Smooth muscle cell (in vitro differentiated cells): ENCODE measurements around the gene NDFIP2. TPM values are rescaled to one million over a fixed set of nuclear protein-coding genes. Genes with fewer than 3 reads are reported as not detected.

Source experiments
- DNase-seq: peaks from one replicate; lab custom pipeline; 2025; ENCODE audit not compliant: unreplicated experiment; lab: John Stamatoyannopoulos, UW
- H2AFZ ChIP-seq: fragments of 200-600 bp; sonication (generic); 2 replicates; pipeline ENCODE4 v1.6.0; 2016; ENCODE audit warnings: antibody characterized with exemption, low read depth, mild to moderate bottlenecking
- H3F3A ChIP-seq: fragments of 200-600 bp; sonication (generic); 2 replicates; pipeline ENCODE4 v1.6.0; 2017; ENCODE audit warnings: antibody characterized with exemption, low read depth
- H3K27ac ChIP-seq: fragments of 200-600 bp; sonication (generic); 2 replicates; pipeline ENCODE4 v1.5.1; 2016; ENCODE audit warnings: low read depth, mild to moderate bottlenecking
- H3K27me3 ChIP-seq: fragments of 200-600 bp; sonication (generic); 2 replicates; pipeline ENCODE4 v1.6.1; 2016; ENCODE audit warnings: low read depth, mild to moderate bottlenecking
- H3K36me3 ChIP-seq: fragments of 200-600 bp; sonication (generic); 2 replicates; pipeline ENCODE4 v1.5.1; 2016; ENCODE audit warnings: low read depth
- H3K4me1 ChIP-seq: fragments of 200-600 bp; sonication (generic); 2 replicates; pipeline ENCODE4 v1.5.1; 2016; ENCODE audit warnings: low read depth
- H3K4me2 ChIP-seq: fragments of 200-600 bp; sonication (generic); 2 replicates; pipeline ENCODE4 v1.6.0; 2016; ENCODE audit warnings: mild to moderate bottlenecking
- H3K4me3 ChIP-seq: fragments of 200-600 bp; sonication (generic); 2 replicates; pipeline ENCODE4 v1.5.1; 2016; ENCODE audit warnings: mild to moderate bottlenecking
- H3K79me2 ChIP-seq: fragments of 200-600 bp; sonication (generic); 2 replicates; pipeline ENCODE4 v1.6.0; 2016; ENCODE audit warnings: low read depth, mild to moderate bottlenecking
- H3K9ac ChIP-seq: fragments of 200-600 bp; sonication (generic); 2 replicates; pipeline ENCODE4 v1.6.0; 2016; ENCODE audit warnings: low read depth
- H3K9me3 ChIP-seq: fragments of 200-600 bp; sonication (generic); replicated peaks from 2 replicates; pipeline ENCODE4 v1.5.1; 2016; ENCODE audit warnings: low read depth
- H4K20me1 ChIP-seq: fragments of 200-600 bp; sonication (generic); 2 replicates; pipeline ENCODE4 v1.6.0; 2016; ENCODE audit warnings: low read depth
- WGBS: methylation state at CpG from one replicate; pipeline ENCODE4 v1.1.7; 2016; ENCODE audit warnings: low lambda C conversion rate; 5-methylcytosine and 5-hydroxymethylcytosine counted together
- polyA plus RNA-seq: library from polyadenylated mRNA; unstranded; fragments of >200 nt; fragmentation: Nextera tagmentation; extraction: Ambion mirVana; gene quantifications from 2 replicates; pipeline ENCODE4 v1.2.1, GENCODE V29; 2016
- total RNA-seq: library from RNA; depleted of rRNA; stranded (reverse); fragments of >200 nt; gene quantifications from 2 replicates; pipeline ENCODE4 v1.2.3, GENCODE V29; 2014
- TF ChIP-seq, protein P1 (sequence below): fragments of 200-600 bp; sonication (generic); IDR thresholded peaks from 2 replicates; pipeline ENCODE4 v1.5.1; 2017; ENCODE audit warnings: borderline replicate concordance, mild to moderate bottlenecking, antibody characterized with exemption; ENCODE audit not compliant: insufficient read depth, poor library complexity, severe bottlenecking

Gene NDFIP2
- total and polyA plus RNA-seq, 2 experiments from 2014 or later = 34.0 to 75.6 TPM

DNA sequence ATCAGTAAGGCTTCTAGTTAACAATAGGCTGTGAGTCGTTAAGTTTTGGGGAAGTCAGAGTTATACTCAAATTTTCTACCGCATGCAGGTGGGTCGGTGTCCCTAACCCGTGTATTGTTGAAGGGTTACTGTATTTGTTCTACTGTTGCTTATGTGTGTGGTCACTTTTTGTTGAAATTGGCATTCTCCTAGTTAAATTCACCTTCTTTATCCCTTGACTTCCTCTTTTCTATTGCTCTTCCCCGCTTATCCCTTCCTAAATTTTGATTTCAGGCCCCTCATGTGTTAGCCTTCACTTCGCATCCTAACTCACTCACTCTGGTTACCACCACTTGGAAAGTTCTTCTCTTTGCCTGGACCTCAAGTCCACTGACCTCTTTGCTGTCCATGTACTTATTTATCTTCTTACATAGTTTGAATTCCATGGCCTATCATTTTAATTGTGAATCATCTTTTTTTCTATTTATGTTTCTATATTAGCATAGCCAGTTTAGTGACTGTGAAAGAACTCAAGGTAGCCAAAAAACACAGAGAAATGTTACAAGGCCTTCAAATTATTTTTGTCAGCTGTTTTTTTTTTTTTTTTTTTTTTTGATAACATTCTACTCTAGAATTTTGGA, 52.9 kb downstream of the NDFIP2 start:
- no peaks in the 10 kb centered on the region for H3F3A ChIP-seq
- no peak overlapping the region for H3K27ac ChIP-seq
- H3K79me2 ChIP-seq = peaks cover 28% of the 10 kb centered on the region
- H3K27me3 ChIP-seq = no peaks in the 10 kb centered on the region
- H3K4me3 ChIP-seq = no peak overlapping the region
- WGBS = 98% methylated on average over 6 of the region's 6 CpGs
- H4K20me1 ChIP-seq = peaks cover 78% of the 10 kb centered on the region
- TF ChIP-seq, protein P1, sequence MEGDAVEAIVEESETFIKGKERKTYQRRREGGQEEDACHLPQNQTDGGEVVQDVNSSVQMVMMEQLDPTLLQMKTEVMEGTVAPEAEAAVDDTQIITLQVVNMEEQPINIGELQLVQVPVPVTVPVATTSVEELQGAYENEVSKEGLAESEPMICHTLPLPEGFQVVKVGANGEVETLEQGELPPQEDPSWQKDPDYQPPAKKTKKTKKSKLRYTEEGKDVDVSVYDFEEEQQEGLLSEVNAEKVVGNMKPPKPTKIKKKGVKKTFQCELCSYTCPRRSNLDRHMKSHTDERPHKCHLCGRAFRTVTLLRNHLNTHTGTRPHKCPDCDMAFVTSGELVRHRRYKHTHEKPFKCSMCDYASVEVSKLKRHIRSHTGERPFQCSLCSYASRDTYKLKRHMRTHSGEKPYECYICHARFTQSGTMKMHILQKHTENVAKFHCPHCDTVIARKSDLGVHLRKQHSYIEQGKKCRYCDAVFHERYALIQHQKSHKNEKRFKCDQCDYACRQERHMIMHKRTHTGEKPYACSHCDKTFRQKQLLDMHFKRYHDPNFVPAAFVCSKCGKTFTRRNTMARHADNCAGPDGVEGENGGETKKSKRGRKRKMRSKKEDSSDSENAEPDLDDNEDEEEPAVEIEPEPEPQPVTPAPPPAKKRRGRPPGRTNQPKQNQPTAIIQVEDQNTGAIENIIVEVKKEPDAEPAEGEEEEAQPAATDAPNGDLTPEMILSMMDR = no peak
- no peak overlapping the region for H3K9ac ChIP-seq
- no peaks in the 10 kb centered on the region for H3K9me3 ChIP-seq
- no peak overlapping the region for H3K4me2 ChIP-seq
- DNase-seq = no peak
- no peaks in the 10 kb centered on the region for H3K36me3 ChIP-seq
- H2AFZ ChIP-seq = no peak overlapping the region
- H3K4me1 ChIP-seq = peaks cover 20% of the 10 kb centered on the region

DNA sequence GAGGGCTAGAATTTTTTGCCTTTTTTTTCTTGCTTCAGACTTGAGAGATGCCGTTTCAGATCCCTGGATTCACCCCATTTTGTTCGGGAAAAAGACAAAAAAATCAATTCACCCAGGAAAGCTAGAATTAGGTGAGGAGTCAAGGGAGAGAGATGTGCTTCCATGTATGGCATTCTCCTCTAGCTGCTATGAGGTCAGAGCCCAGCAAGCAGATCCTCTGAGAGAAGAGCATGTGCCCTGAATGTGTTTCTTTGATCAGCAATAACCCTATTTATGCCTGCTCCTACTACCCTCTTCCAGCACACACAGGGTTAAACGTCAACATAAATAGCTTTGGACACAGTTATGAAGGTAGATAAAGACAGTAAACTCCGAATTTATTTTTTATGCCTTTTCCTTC, 53.6 kb downstream of the NDFIP2 start:
- H3K4me1 ChIP-seq = peaks cover 13% of the 10 kb centered on the region
- TF ChIP-seq, protein P1 = no peak
- WGBS = 77% methylated on average over 4 of the region's 4 CpGs
- no peak for DNase-seq
- H3K36me3 ChIP-seq = no peaks in the 10 kb centered on the region
- H3K9me3 ChIP-seq = no peaks in the 10 kb centered on the region
- H3F3A ChIP-seq = no peaks in the 10 kb centered on the region
- no peak overlapping the region for H2AFZ ChIP-seq
- no peak overlapping the region for H3K9ac ChIP-seq
- H3K27ac ChIP-seq = no peak overlapping the region
- H3K27me3 ChIP-seq = no peaks in the 10 kb centered on the region
- peaks cover 28% of the 10 kb centered on the region for H3K79me2 ChIP-seq
- no peak overlapping the region for H3K4me3 ChIP-seq
- peaks cover 72% of the 10 kb centered on the region for H4K20me1 ChIP-seq
- H3K4me2 ChIP-seq = no peak overlapping the region

DNA sequence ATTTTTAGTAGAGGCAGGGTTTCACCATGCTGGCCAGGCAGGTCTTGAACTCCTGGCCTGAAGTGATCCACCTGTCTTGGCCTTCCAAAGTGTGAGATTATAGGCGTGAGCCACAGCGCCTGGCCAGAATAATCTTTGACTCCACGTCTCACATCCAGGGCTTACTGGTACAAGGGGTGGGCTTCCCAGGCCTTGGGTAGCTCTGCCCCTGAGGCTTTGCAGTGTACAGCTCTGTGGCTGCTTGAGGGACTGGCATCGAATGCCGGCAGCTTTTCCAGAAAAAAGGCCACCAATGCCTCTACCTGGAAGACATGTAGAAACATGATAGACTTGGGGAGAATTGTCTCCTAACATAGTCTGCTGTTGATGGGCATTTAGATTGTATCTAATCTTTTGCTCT, 57.8 kb downstream of the NDFIP2 start:
- Histone ChIP-seq H3K9me3 (no peaks in the 10 kb centered on the region), H3K27ac (no peak overlapping the region), H3K4me1 (peaks cover 9% of the 10 kb centered on the region), H3K4me2 (no peak overlapping the region), H3F3A (no peaks in the 10 kb centered on the region), H3K9ac (no peak overlapping the region), H3K36me3 (no peaks in the 10 kb centered on the region), H3K79me2 (peaks cover 8% of the 10 kb centered on the region), H4K20me1 (peaks cover 38% of the 10 kb centered on the region), H3K4me3 (no peak overlapping the region), H2AFZ (no peak overlapping the region), H3K27me3 (no peaks in the 10 kb centered on the region)
- WGBS = 89% methylated on average over 5 of the region's 5 CpGs
- no peak for DNase-seq
- TF ChIP-seq, protein P1 = no peak

DNA sequence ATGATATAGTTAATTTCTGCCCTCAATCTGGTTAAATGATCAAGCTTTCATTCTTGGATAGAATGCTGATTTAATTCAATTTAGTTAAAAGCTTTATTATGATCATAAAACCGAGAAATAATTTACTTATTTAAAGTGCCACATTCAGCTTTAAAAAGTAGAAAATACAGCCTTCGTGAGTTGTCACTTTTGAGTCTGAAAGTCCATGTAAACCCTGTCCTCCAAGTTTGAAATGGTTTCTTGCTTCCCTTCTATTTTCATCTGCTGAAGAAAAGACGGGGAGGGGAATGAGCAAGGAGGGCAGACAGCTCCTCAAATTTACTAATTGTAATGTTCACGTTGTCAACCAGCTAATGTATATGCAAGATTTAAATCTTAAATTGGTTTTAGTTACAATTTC, 59.5 kb downstream of the NDFIP2 start:
- peaks cover 20% of the 10 kb centered on the region for H4K20me1 ChIP-seq
- H3K9ac ChIP-seq = no peak overlapping the region
- no peak for DNase-seq
- H3K9me3 ChIP-seq = no peaks in the 10 kb centered on the region
- H3K4me1 ChIP-seq = peaks cover 7% of the 10 kb centered on the region
- H3K27ac ChIP-seq = no peak overlapping the region
- no peak overlapping the region for H3K4me3 ChIP-seq
- WGBS = 94% methylated on average over 4 of the region's 4 CpGs
- TF ChIP-seq, protein P1 = no peak
- no peaks in the 10 kb centered on the region for H3K36me3 ChIP-seq
- H3K4me2 ChIP-seq = no peak overlapping the region
- H3K79me2 ChIP-seq = peaks cover 1% of the 10 kb centered on the region
- H2AFZ ChIP-seq = no peak overlapping the region
- no peaks in the 10 kb centered on the region for H3K27me3 ChIP-seq
- no peaks in the 10 kb centered on the region for H3F3A ChIP-seq
